Endothelial cell of umbilical vein (primary cell): ENCODE results near the gene TP53TG5. TPM values are rescaled to one million over a fixed set of nuclear protein-coding genes. Genes with fewer than 3 reads are reported as not detected.

ENCODE experiments used
- BruUV-seq: library from RNA; stranded (reverse); fragments of 400-500 nt; replicated peaks from 2 replicates; lab custom pipeline; 2021; lab: Mats Ljungman, UMichigan
- CTCF ChIA-PET: fragments of 300-600, 350-600 bp; sonication (Branson Sonifier 250); formaldehyde crosslinking; loops from one replicate; lab custom pipeline; 2021; ENCODE audit warnings: antibody characterized with exemption, inconsistent platforms; lab: Charles Lee
- POLR2A ChIA-PET: fragments of 300-600, 350-600 bp; sonication (Branson Sonifier 250); formaldehyde crosslinking; loops from one replicate; lab custom pipeline; 2021; ENCODE audit warnings: antibody characterized with exemption, inconsistent platforms; lab: Charles Lee
- DNase-seq: peaks from one replicate; pipeline ENCODE4 v3.0.0-alpha.2; 2011; ENCODE audit warnings: low read depth, low spot score
- FAIRE-seq: peaks from 2 replicates; lab custom pipeline; 2011; peaks lifted over from hg19 to GRCh38; lab: Jason Lieb, UNC
- H2AFZ ChIP-seq: 2 replicates; pipeline ENCODE4 v1.6.0; 2012; ENCODE audit warnings: low read depth, low read length, control low read depth, inconsistent platforms
- H3K27ac ChIP-seq: 2 replicates; pipeline ENCODE4 v1.5.1; 2011; ENCODE audit warnings: low read depth, mild to moderate bottlenecking, control low read depth, low read length, moderate library complexity; ENCODE audit not compliant: insufficient read depth
- H3K27me3 ChIP-seq, 2 experiments: 2 replicates each; pipeline versions ENCODE4 v1.6.0 to v1.6.1; 2011; ENCODE audit warnings: low read length in 2 of 2, mixed read lengths in 1 of 2; ENCODE audit not compliant: control insufficient read depth in 2 of 2, insufficient read depth in 2 of 2
- H3K36me3 ChIP-seq, 2 experiments: 2 replicates in 1 of 2; 3 replicates in 1 of 2; pipeline ENCODE4 v1.5.1; 2011; ENCODE audit warnings: low read length in 2 of 2, mild to moderate bottlenecking in 1 of 2, moderate library complexity in 1 of 2; ENCODE audit not compliant: control insufficient read depth in 2 of 2, insufficient read depth in 2 of 2; ENCODE audit errors: extremely low read depth in 1 of 2
- H3K4me1 ChIP-seq: 3 replicates; pipeline ENCODE4 v1.5.1; 2011; ENCODE audit warnings: mild to moderate bottlenecking, low read length; ENCODE audit not compliant: control insufficient read depth, insufficient read depth; ENCODE audit errors: extremely low read depth
- H3K4me2 ChIP-seq: 2 replicates; pipeline ENCODE4 v1.6.1; 2011; ENCODE audit warnings: low read length, control low read depth, mixed read lengths; ENCODE audit not compliant: insufficient read depth
- H3K4me3 ChIP-seq, 3 experiments: fragments of 200-600 bp in 1 of 3; sonication (generic), shearing (Covaris generic) in 1 of 3; replicated peaks in 1 of 3; 2 replicates each; pipeline ENCODE4 v1.5.1; 2011 to 2016; ENCODE audit warnings: control low read depth in 3 of 3, low read length in 3 of 3, mild to moderate bottlenecking in 2 of 3, inconsistent platforms in 1 of 3, low read depth in 1 of 3, moderate library complexity in 1 of 3; ENCODE audit not compliant: insufficient read depth in 1 of 3
- H3K79me2 ChIP-seq: 2 replicates; pipeline ENCODE4 v1.6.0; 2012; ENCODE audit warnings: low read length, inconsistent platforms; ENCODE audit not compliant: control insufficient read depth, insufficient read depth
- H3K9ac ChIP-seq: replicated peaks from 2 replicates; pipeline ENCODE3; 2011; ENCODE audit warnings: low read length, control low read depth; ENCODE audit not compliant: insufficient read depth; ENCODE audit errors: extremely low read depth
- H3K9me1 ChIP-seq: replicated peaks from 3 replicates; pipeline ENCODE4 v1.6.0; 2011; ENCODE audit warnings: mild to moderate bottlenecking, low read length; ENCODE audit not compliant: control insufficient read depth, insufficient read depth; ENCODE audit errors: extremely low read depth
- H3K9me3 ChIP-seq: replicated peaks from 2 replicates; pipeline ENCODE4 v1.5.1; 2012; ENCODE audit warnings: low read length, inconsistent platforms; ENCODE audit not compliant: control insufficient read depth, insufficient read depth
- H4K20me1 ChIP-seq: replicated peaks from 2 replicates; pipeline ENCODE3; 2011; ENCODE audit warnings: mild to moderate bottlenecking, low read length; ENCODE audit not compliant: control insufficient read depth, insufficient read depth; ENCODE audit errors: extremely low read depth
- EZH2 ChIP-seq: IDR thresholded peaks from 2 replicates; pipeline ENCODE4 v1.6.1; 2012; ENCODE audit warnings: borderline replicate concordance, low read depth, mild to moderate bottlenecking, moderate library complexity, low read length, inconsistent platforms; ENCODE audit not compliant: severe bottlenecking
- FOS ChIP-seq: IDR thresholded peaks from 2 replicates; pipeline ENCODE4 v1.6.1; 2011; ENCODE audit warnings: mild to moderate bottlenecking, low read length, moderate library complexity, borderline replicate concordance; ENCODE audit not compliant: insufficient read depth
- GATA2 ChIP-seq: IDR thresholded peaks from 2 replicates; pipeline ENCODE4 v1.7.0; 2011; ENCODE audit warnings: low read depth, mild to moderate bottlenecking, moderate library complexity, mixed read lengths, low read length; ENCODE audit not compliant: insufficient read length, insufficient read depth
- JUN ChIP-seq: IDR thresholded peaks from 2 replicates; pipeline ENCODE4 v1.6.1; 2011; ENCODE audit warnings: borderline replicate concordance, low read depth; ENCODE audit not compliant: insufficient read length, insufficient read depth
- MYC ChIP-seq: IDR thresholded peaks from one replicate; pipeline ENCODE4 v1.6.1; 2011; ENCODE audit warnings: mild to moderate bottlenecking, low read depth, low read length
- POLR2A ChIP-seq: IDR thresholded peaks from 2 replicates; pipeline ENCODE4 v1.6.1; 2012; ENCODE audit warnings: low read depth, mild to moderate bottlenecking, control low read depth, low read length
- POLR2AphosphoS5 ChIP-seq: IDR thresholded peaks from 2 replicates; pipeline ENCODE4 v1.6.1; 2012; ENCODE audit warnings: low read depth, mild to moderate bottlenecking, control low read depth, low read length, moderate library complexity; ENCODE audit not compliant: insufficient read depth
- dilution Hi-C: fragments of 300-500 bp; cut with MboI; formaldehyde crosslinking; loops from one replicate; pipeline ENCODE4 v1.15.0; 2019; ENCODE audit warnings: low sequenced_read_pairs; ENCODE audit not compliant: extremely low pct_ligation_motif_present
- intact Hi-C: fragments of 100-400 bp; cut with micrococcal nuclease; formaldehyde crosslinking; loops from one replicate; pipeline ENCODE4 v1.10.0; 2022
- polyA plus RNA-seq, 4 experiments: library from polyadenylated mRNA; depleted of rRNA in 3 of 4; stranded (reverse) in 3 of 4; unstranded in 1 of 4; fragments of >200 nt; gene quantifications; 2 replicates each; pipeline versions ENCODE4 v1.2.1 to v1.2.3, GENCODE V29; 2011 to 2012; ENCODE audit warnings: missing spikeins in 1 of 4
- total RNA-seq: library from RNA; stranded (reverse); gene quantifications from 2 replicates; pipeline ENCODE4 v1.2.3, GENCODE V29; 2021
- TF ChIP-seq, protein P1 (sequence below), 2 donors: IDR thresholded peaks; 1 replicate in 1 of 2; 2 replicates in 1 of 2; pipeline ENCODE4 v1.5.1; 2011; ENCODE audit warnings: low read length in 2 of 2, mild to moderate bottlenecking in 2 of 2, moderate library complexity in 2 of 2, control low read depth in 1 of 2, inconsistent platforms in 1 of 2, low read depth in 1 of 2; ENCODE audit not compliant: insufficient read depth in 1 of 2; ENCODE audit errors: extremely low read depth in 1 of 2
- TF ChIP-seq, protein P2 (sequence below): IDR thresholded peaks from 2 replicates; pipeline ENCODE4 v1.6.1; 2011; ENCODE audit not compliant: insufficient read depth, insufficient read length

TP53TG5 gene
- total and polyA plus RNA-seq, 2 donors (not counting 3 experiments of a cell fraction or from before 2014, with no cell fraction given), result not detected

DNA sequence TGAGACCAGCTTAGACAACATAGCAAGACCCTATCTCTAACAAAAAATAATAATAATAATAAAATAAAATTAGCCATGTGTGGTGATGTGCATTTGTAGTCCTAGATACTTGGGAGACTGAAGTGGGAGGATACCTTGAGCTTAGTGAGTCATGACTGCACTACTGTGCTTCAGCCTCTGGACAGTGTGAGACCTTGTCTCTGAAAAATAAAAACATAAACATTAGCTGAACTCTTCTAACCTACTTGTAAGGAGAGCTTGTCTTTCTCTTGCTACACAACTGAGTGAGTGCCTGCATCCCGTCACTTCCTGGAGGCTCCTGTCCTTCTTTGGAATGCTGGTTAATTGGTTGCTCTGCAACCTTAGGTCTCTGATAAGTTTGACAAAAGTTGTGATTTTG is 24.8 kb upstream of the TP53TG5 start:
- no peak for FAIRE-seq
- no peaks in the 10 kb centered on the region for H4K20me1 ChIP-seq
- dilution Hi-C loops, result no loop called here
- no peaks in the 10 kb centered on the region for H3K9me1 ChIP-seq
- H3K9ac ChIP-seq, result no peak overlapping the region
- no peaks in the 10 kb centered on the region for H3K36me3 ChIP-seq
- H3K79me2 ChIP-seq, result no peaks in the 10 kb centered on the region
- H3K4me3 ChIP-seq, result no peak overlapping the region
- intact Hi-C loops, result no loop called here
- H2AFZ ChIP-seq, result no peak overlapping the region
- ChIA-PET CTCF (interaction anchor here (1.4 to 2.7 kb wide), 3 partner anchors 26 to 368 kb away, joined by 3 to 11 read pairs (median 4); no protein-coding TSS in a partner anchor), POLR2A (no interaction called here)
- no peaks in the 10 kb centered on the region for H3K9me3 ChIP-seq
- BruUV-seq, result no TSS peak
- no peak overlapping the region for H3K4me2 ChIP-seq
- H3K4me1 ChIP-seq, result peaks cover 3% of the 10 kb centered on the region
- H3K27ac ChIP-seq, result no peak overlapping the region
- peaks cover 6% of the 10 kb centered on the region in 2 experiments for H3K27me3 ChIP-seq
- no peak for DNase-seq
- TF ChIP-seq POLR2A (no peak), FOS (no peak), JUN (no peak), EZH2 (no peak), MYC (no peak), GATA2 (no peak), POLR2AphosphoS5 (no peak)
- TF ChIP-seq, protein P1, sequence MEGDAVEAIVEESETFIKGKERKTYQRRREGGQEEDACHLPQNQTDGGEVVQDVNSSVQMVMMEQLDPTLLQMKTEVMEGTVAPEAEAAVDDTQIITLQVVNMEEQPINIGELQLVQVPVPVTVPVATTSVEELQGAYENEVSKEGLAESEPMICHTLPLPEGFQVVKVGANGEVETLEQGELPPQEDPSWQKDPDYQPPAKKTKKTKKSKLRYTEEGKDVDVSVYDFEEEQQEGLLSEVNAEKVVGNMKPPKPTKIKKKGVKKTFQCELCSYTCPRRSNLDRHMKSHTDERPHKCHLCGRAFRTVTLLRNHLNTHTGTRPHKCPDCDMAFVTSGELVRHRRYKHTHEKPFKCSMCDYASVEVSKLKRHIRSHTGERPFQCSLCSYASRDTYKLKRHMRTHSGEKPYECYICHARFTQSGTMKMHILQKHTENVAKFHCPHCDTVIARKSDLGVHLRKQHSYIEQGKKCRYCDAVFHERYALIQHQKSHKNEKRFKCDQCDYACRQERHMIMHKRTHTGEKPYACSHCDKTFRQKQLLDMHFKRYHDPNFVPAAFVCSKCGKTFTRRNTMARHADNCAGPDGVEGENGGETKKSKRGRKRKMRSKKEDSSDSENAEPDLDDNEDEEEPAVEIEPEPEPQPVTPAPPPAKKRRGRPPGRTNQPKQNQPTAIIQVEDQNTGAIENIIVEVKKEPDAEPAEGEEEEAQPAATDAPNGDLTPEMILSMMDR (IDR thresholded peaks at IDR 0.05; ENCODE audit: extremely low read depth in 1 of 2, insufficient read depth in 1 of 2, low read depth in 1 of 2, low read length in 2 of 2), result no peak
- TF ChIP-seq, protein P2, sequence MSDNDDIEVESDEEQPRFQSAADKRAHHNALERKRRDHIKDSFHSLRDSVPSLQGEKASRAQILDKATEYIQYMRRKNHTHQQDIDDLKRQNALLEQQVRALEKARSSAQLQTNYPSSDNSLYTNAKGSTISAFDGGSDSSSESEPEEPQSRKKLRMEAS, result no peak
